Mesothelial cell of epicardium (in vitro differentiated cells): ENCODE measurements around the gene MALAT1. TPM values are rescaled to one million over a fixed set of nuclear protein-coding genes. Genes with fewer than 3 reads are reported as not detected.

Experiments used
- DNase-seq, 2 experiments: peaks; one replicate each; pipeline ENCODE4 v3.0.0; 2021; ENCODE audit warnings: low spot score in 2 of 2; ENCODE audit not compliant: unreplicated experiment in 2 of 2
- H3K27ac Mint-ChIP-seq: 2 replicates; pipeline ENCODE4 v1.8.0; 2021; ENCODE audit warnings: mixed read lengths
- H3K27me3 Mint-ChIP-seq: 2 replicates; pipeline ENCODE4 v1.8.0; 2021; ENCODE audit warnings: low read depth, mixed read lengths
- H3K36me3 Mint-ChIP-seq: 2 replicates; pipeline ENCODE4 v1.8.0; 2021; ENCODE audit warnings: mixed read lengths
- H3K4me1 Mint-ChIP-seq: 2 replicates; pipeline ENCODE4 v1.8.0; 2021; ENCODE audit warnings: mixed read lengths
- H3K4me3 Mint-ChIP-seq: 2 replicates; pipeline ENCODE4 v1.8.0; 2021; ENCODE audit warnings: mild to moderate bottlenecking, moderate library complexity, mixed read lengths
- H3K9me3 Mint-ChIP-seq: 2 replicates; pipeline ENCODE4 v1.8.0; 2021; ENCODE audit warnings: mixed read lengths
- total RNA-seq: library from RNA; stranded (reverse); gene quantifications from 3 replicates; pipeline ENCODE4 v1.2.1, GENCODE V29; 2021
- TF ChIP-seq, protein P1 (sequence below): fragments of 200-600 bp; sonication (generic); IDR thresholded peaks from one replicate; pipeline ENCODE4 v1.5.0; 2021; ENCODE audit warnings: antibody characterized with exemption; ENCODE audit not compliant: unreplicated experiment

MALAT1 gene
- total RNA-seq, 1 donor from 2014 or later, result 16,172 TPM

- H3K4me1 Mint-ChIP-seq, result peaks cover 16% of the 10 kb centered on the region
- no peak overlapping the region for H3K27ac Mint-ChIP-seq
- no peak overlapping the region for H3K4me3 Mint-ChIP-seq
- H3K36me3 Mint-ChIP-seq, result peaks cover 7% of the 10 kb centered on the region
- peaks cover 3% of the 10 kb centered on the region for H3K27me3 Mint-ChIP-seq
- TF ChIP-seq, protein P1, sequence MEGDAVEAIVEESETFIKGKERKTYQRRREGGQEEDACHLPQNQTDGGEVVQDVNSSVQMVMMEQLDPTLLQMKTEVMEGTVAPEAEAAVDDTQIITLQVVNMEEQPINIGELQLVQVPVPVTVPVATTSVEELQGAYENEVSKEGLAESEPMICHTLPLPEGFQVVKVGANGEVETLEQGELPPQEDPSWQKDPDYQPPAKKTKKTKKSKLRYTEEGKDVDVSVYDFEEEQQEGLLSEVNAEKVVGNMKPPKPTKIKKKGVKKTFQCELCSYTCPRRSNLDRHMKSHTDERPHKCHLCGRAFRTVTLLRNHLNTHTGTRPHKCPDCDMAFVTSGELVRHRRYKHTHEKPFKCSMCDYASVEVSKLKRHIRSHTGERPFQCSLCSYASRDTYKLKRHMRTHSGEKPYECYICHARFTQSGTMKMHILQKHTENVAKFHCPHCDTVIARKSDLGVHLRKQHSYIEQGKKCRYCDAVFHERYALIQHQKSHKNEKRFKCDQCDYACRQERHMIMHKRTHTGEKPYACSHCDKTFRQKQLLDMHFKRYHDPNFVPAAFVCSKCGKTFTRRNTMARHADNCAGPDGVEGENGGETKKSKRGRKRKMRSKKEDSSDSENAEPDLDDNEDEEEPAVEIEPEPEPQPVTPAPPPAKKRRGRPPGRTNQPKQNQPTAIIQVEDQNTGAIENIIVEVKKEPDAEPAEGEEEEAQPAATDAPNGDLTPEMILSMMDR, result no peak
- no peaks in the 10 kb centered on the region for H3K9me3 Mint-ChIP-seq
- no peak for DNase-seq
Measured at GRCh38 chr11:65537620-65538231, 38.9 kb downstream of the MALAT1 start.

GRCh38 chr11:65538232-65538914 lies 39.5 kb downstream of the MALAT1 start:
- H3K27me3 Mint-ChIP-seq, result peaks cover 3% of the 10 kb centered on the region
- no peak overlapping the region for H3K4me3 Mint-ChIP-seq
- peaks cover 16% of the 10 kb centered on the region for H3K4me1 Mint-ChIP-seq
- TF ChIP-seq, protein P1, result no peak
- H3K27ac Mint-ChIP-seq, result no peak overlapping the region
- no peak for DNase-seq
- peaks cover 9% of the 10 kb centered on the region for H3K36me3 Mint-ChIP-seq
- no peaks in the 10 kb centered on the region for H3K9me3 Mint-ChIP-seq

- H3K27ac Mint-ChIP-seq, result no peak overlapping the region
- TF ChIP-seq, protein P1, result no peak
- H3K9me3 Mint-ChIP-seq, result no peaks in the 10 kb centered on the region
- no peak for DNase-seq
- H3K4me1 Mint-ChIP-seq, result peaks cover 16% of the 10 kb centered on the region
- H3K36me3 Mint-ChIP-seq, result peaks cover 13% of the 10 kb centered on the region
- H3K4me3 Mint-ChIP-seq, result peak overlapping the region; percentile 34
- H3K27me3 Mint-ChIP-seq, result peaks cover 3% of the 10 kb centered on the region
Measured at GRCh38 chr11:65538915-65539743, 40.3 kb downstream of the MALAT1 start.

DNA sequence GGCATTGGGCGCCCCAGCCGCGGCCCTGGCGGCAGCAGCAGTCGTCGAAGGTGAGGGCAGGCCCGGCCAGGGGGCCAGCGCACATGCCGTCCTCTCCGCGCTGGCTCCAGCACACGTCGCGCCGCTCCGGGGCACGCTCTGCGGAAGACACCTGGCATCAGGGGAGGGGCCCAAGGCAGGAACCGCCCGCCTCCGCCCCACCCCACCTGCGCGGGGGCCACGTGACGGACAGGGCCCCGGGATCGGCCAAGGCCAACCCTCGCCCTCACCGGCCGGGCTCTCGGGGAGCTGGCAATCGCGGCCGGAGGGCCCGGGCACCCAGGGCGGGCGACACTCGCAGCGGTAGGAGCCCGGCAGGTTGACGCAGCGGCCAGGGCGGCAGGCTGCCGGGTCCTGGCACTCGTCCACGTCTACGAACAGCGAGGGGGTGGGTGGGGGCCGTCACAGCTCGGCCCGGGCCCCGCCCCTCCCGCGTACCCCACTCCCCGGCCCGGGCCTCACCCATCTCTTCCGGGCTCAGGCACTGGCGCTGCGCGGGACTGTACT lies 41.0 kb downstream of the MALAT1 start:
- no peak for DNase-seq
- Mint-ChIP-seq H3K27ac (no peak overlapping the region), H3K4me1 (peaks cover 16% of the 10 kb centered on the region), H3K36me3 (peaks cover 20% of the 10 kb centered on the region), H3K27me3 (peaks cover 3% of the 10 kb centered on the region), H3K9me3 (no peaks in the 10 kb centered on the region), H3K4me3 (peak overlapping the region; percentile 64)
- TF ChIP-seq, protein P1, result no peak

- TF ChIP-seq, protein P1, result peak; percentile 85
- Mint-ChIP-seq H3K4me1 (peaks cover 18% of the 10 kb centered on the region), H3K27ac (no peak overlapping the region), H3K27me3 (peaks cover 3% of the 10 kb centered on the region), H3K36me3 (peaks cover 27% of the 10 kb centered on the region), H3K9me3 (no peaks in the 10 kb centered on the region), H3K4me3 (peak overlapping the region; percentile 64)
- DNase-seq, result peak; percentile 80 to 87
Measured at GRCh38 chr11:65540290-65541092, 41.6 kb downstream of the MALAT1 start.
